Measurements from ENCODE around the gene SORD. TPM values are rescaled to one million over a fixed set of nuclear protein-coding genes. Genes with fewer than 3 reads are reported as not detected.

Gene SORD
- total RNA-seq, 1 donor from 2014 or later: 36.4 TPM

GRCh38 chr15:45116482-45117307, 93.7 kb downstream of the SORD start:
- no peak for DNase-seq (ENCODE audit: low spot score)

GRCh38 chr15:45117308-45118130, 94.5 kb downstream of the SORD start:
- no peak for DNase-seq (ENCODE audit: low spot score)

- peak; percentile 92 for DNase-seq (ENCODE audit: low spot score)
These were observed 95.2 kb downstream of the SORD start for GRCh38 chr15:45118131-45118588.

GRCh38 chr15:45118996-45119395, 96.0 kb downstream of the SORD start:
- no peak for DNase-seq (ENCODE audit: low spot score)

- no peak for DNase-seq (ENCODE audit: low spot score)
These were observed 97.3 kb downstream of the SORD start for GRCh38 chr15:45120081-45120972.

GRCh38 chr15:45121020-45121419, 98.0 kb downstream of the SORD start:
- no peak for DNase-seq (ENCODE audit: low spot score)

- no peak for DNase-seq (ENCODE audit: low spot score)
These were observed 98.9 kb downstream of the SORD start for GRCh38 chr15:45121706-45122417.

- no peak for DNase-seq (ENCODE audit: low spot score)
These were observed 99.7 kb downstream of the SORD start for GRCh38 chr15:45122719-45123118.

- no peak for DNase-seq (ENCODE audit: low spot score)
These were observed 100.4 kb downstream of the SORD start for GRCh38 chr15:45123397-45123796.

- DNase-seq (ENCODE audit: low spot score): no peak
These were observed 103.7 kb downstream of the SORD start for GRCh38 chr15:45126535-45127158.

Other genes with a start within 250 kb of the SORD start
- not detected for gene TERB2, start 66.5 kb upstream of the SORD start, total RNA-seq
- gene DUOX2, start 91.0 kb downstream of the SORD start, total RNA-seq: 366 TPM
- gene DUOXA2, start 91.1 kb downstream of the SORD start, total RNA-seq: 87.1 TPM
- 10.6 TPM for gene DUOXA1, start 106.7 kb downstream of the SORD start, total RNA-seq
- gene DUOX1, start 106.8 kb downstream of the SORD start, total RNA-seq: 23.4 TPM
- 10.4 TPM for gene SHF, start 164.8 kb downstream of the SORD start, total RNA-seq
- 86.6 TPM for gene SLC28A2, start 229.0 kb downstream of the SORD start, total RNA-seq